Neural cell (in vitro differentiated cells): Measurements from ENCODE around the gene LETM1. TPM values are rescaled to one million over a fixed set of nuclear protein-coding genes. Genes with fewer than 3 reads are reported as not detected.

Experiments used
- H2AFZ ChIP-seq: fragments of 200-600, 300-800 bp; sonication (generic), shearing (Covaris generic); 2 replicates; pipeline ENCODE4 v1.6.0; 2014; ENCODE audit warnings: low read depth, mild to moderate bottlenecking, antibody characterized with exemption, low read length, moderate library complexity
- H3F3A ChIP-seq: fragments of 200-600 bp; shearing (Covaris generic); 2 replicates; pipeline ENCODE4 v1.6.1; 2016; ENCODE audit warnings: mild to moderate bottlenecking, moderate library complexity, mixed read lengths, antibody characterized with exemption, low read length; ENCODE audit not compliant: insufficient read depth, poor library complexity, severe bottlenecking
- H3K27ac ChIP-seq: fragments of 200-600, 300-800 bp; sonication (generic), shearing (Covaris generic); 2 replicates; pipeline ENCODE4 v1.5.1; 2014; ENCODE audit warnings: mild to moderate bottlenecking, low read length, moderate library complexity
- H3K27me3 ChIP-seq: fragments of 300-800, 200-600 bp; sonication (generic), shearing (Covaris generic); 2 replicates; pipeline ENCODE4 v1.6.0; 2014; ENCODE audit warnings: mild to moderate bottlenecking, low read depth, low read length, moderate library complexity; ENCODE audit not compliant: insufficient read depth
- H3K36me3 ChIP-seq: fragments of 300-800, 200-600 bp; sonication (generic), shearing (Covaris generic); 2 replicates; pipeline ENCODE4 v1.5.1; 2014; ENCODE audit warnings: mild to moderate bottlenecking, antibody characterized with exemption, low read length, moderate library complexity; ENCODE audit not compliant: insufficient read depth
- H3K4me2 ChIP-seq: fragments of 300-800, 200-600 bp; sonication (generic), shearing (Covaris generic); 2 replicates; pipeline ENCODE4 v1.6.0; 2014; ENCODE audit warnings: mild to moderate bottlenecking, low read length
- H3K4me3 ChIP-seq: fragments of 300-800, 200-600 bp; sonication (generic), shearing (Covaris generic); 2 replicates; pipeline ENCODE4 v1.5.1; 2014; ENCODE audit warnings: mild to moderate bottlenecking, low read length, moderate library complexity
- H3K79me2 ChIP-seq: fragments of 200-600 bp; shearing (Covaris generic); replicated peaks from 2 replicates; pipeline ENCODE4 v1.6.0; 2014; ENCODE audit warnings: mild to moderate bottlenecking, low read length, moderate library complexity; ENCODE audit not compliant: insufficient read depth
- H3K9ac ChIP-seq: fragments of 300-800, 200-600 bp; sonication (generic), shearing (Covaris generic); 2 replicates; pipeline ENCODE4 v1.6.1; 2016; ENCODE audit warnings: mild to moderate bottlenecking, low read length, mixed read lengths
- H3K9me2 ChIP-seq: fragments of 200-600 bp; shearing (Covaris generic); 2 replicates; pipeline ENCODE4 v1.6.1; 2016; ENCODE audit warnings: mild to moderate bottlenecking, low read length, mixed read lengths; ENCODE audit not compliant: insufficient read depth
- H3K9me3 ChIP-seq: fragments of 200-600, 300-800 bp; sonication (generic), shearing (Covaris generic); 2 replicates; pipeline ENCODE4 v1.6.1; 2016; ENCODE audit warnings: mild to moderate bottlenecking, mixed run types, low read length, moderate library complexity, mixed read lengths
- H4K20me1 ChIP-seq: fragments of 200-600 bp; shearing (Covaris generic); 2 replicates; pipeline ENCODE4 v1.6.1; 2016; ENCODE audit warnings: mild to moderate bottlenecking, mixed run types; ENCODE audit not compliant: insufficient read depth
- CTCF ChIP-seq: fragments of 450-650 bp; IDR thresholded peaks from 2 replicates; pipeline ENCODE4 v1.5.1; 2014; ENCODE audit warnings: antibody characterized with exemption, mild to moderate bottlenecking, moderate library complexity; ENCODE audit not compliant: poor library complexity, severe bottlenecking
- EP300 ChIP-seq: fragments of 450-650 bp; conservative IDR thresholded peaks from 2 replicates; pipeline ENCODE4 v1.6.1; 2014; ENCODE audit warnings: antibody characterized with exemption, mild to moderate bottlenecking, moderate library complexity; ENCODE audit not compliant: poor library complexity, severe bottlenecking
- EZH2 ChIP-seq: fragments of 200-600, 300-800 bp; shearing (Covaris generic), sonication (generic); IDR thresholded peaks from 2 replicates; pipeline ENCODE4 v1.6.1; 2014; ENCODE audit warnings: antibody characterized with exemption, low read length, borderline replicate concordance, mild to moderate bottlenecking; ENCODE audit not compliant: insufficient read depth, poor library complexity, severe bottlenecking
- MXI1 ChIP-seq: fragments of 450-650 bp; conservative IDR thresholded peaks from 2 replicates; pipeline ENCODE4 v1.6.1; 2014; ENCODE audit warnings: antibody characterized with exemption, mild to moderate bottlenecking; ENCODE audit not compliant: poor library complexity, severe bottlenecking
- POLR2AphosphoS5 ChIP-seq: IDR thresholded peaks from 2 replicates; pipeline ENCODE4 v1.6.1; 2012
- RAD21 ChIP-seq: fragments of 450-650 bp; conservative IDR thresholded peaks from 2 replicates; pipeline ENCODE4 v1.6.1; 2014; ENCODE audit warnings: antibody characterized with exemption, mild to moderate bottlenecking, moderate library complexity
- SMC3 ChIP-seq: fragments of 450-650 bp; conservative IDR thresholded peaks from 2 replicates; pipeline ENCODE4 v1.6.1; 2014; ENCODE audit warnings: antibody characterized with exemption, mild to moderate bottlenecking, moderate library complexity; ENCODE audit not compliant: poor library complexity
- TAF1 ChIP-seq: IDR thresholded peaks from 2 replicates; pipeline ENCODE4 v1.6.1; 2012; ENCODE audit warnings: low read depth
- polyA plus RNA-seq: library from polyadenylated mRNA; depleted of rRNA; stranded (reverse); fragments of >200 nt; gene quantifications from 2 replicates; pipeline ENCODE4 v1.2.3, GENCODE V29; 2014
- TF ChIP-seq, protein P1 (sequence below): IDR thresholded peaks from 2 replicates; pipeline ENCODE4 v1.6.1; 2012; ENCODE audit warnings: borderline replicate concordance

The LETM1 gene
- polyA plus RNA-seq, 1 donor from 2014 or later, result 38.9 TPM

DNA sequence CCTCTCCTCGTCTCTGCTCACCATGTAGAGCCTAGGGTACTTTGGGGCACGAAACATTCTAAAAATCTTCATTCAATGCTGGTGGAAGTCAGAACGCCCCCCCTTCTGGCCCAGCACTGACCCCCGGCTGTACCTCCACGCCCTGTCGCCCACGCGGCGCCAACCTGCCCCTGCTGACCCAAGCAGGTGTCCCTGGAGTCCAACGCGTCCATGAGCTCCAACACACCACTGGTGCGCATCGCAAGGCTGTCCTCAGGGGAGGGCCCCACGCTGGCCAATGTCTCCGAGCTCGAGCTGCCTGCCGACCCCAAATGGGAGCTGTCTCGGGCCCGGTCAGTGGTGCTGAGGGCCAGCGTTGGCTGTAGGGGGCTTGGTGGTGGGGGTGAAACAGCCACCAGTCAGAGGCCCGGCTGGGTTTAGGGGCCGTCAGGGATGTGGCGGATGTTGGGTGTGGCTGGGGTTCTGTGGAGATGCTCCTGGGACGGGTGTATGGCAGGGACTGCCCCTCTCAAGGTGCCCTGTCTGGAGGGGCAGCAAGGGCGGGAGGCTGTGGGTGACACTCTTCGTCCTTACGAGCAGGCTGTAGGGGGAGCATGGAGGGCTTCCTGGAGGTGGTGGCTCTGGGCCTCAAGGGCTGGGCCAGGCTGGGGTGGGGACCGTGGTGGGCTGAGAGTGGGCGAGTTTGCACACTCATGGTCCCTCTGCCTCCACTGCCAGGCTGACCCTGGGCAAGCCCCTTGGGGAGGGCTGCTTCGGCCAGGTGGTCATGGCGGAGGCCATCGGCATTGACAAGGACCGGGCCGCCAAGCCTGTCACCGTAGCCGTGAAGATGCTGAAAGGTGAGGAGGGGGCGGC is 51.1 kb downstream of the LETM1 start:
- no peaks in the 10 kb centered on the region for H3K79me2 ChIP-seq
- no peaks in the 10 kb centered on the region for H3K27me3 ChIP-seq
- no peaks in the 10 kb centered on the region for H4K20me1 ChIP-seq
- no peak overlapping the region for H3K4me2 ChIP-seq
- no peaks in the 10 kb centered on the region for H3K9me2 ChIP-seq
- no peaks in the 10 kb centered on the region for H3K36me3 ChIP-seq
- no peak overlapping the region for H3K9ac ChIP-seq
- no peaks in the 10 kb centered on the region for H3F3A ChIP-seq
- TF ChIP-seq MXI1, result no peak
- H3K4me3 ChIP-seq, result no peak overlapping the region
- H3K9me3 ChIP-seq, result no peaks in the 10 kb centered on the region
- no peak overlapping the region for H2AFZ ChIP-seq
- no peak overlapping the region for H3K27ac ChIP-seq

- no peak for TF ChIP-seq RAD21
- no peak for TF ChIP-seq POLR2AphosphoS5
- TF ChIP-seq EP300, result no peak
- TF ChIP-seq EZH2, result no peak
- TF ChIP-seq CTCF, result no peak
- TF ChIP-seq TAF1, result no peak
- no peak for TF ChIP-seq MXI1
- no peak for TF ChIP-seq SMC3
- TF ChIP-seq, protein P1, sequence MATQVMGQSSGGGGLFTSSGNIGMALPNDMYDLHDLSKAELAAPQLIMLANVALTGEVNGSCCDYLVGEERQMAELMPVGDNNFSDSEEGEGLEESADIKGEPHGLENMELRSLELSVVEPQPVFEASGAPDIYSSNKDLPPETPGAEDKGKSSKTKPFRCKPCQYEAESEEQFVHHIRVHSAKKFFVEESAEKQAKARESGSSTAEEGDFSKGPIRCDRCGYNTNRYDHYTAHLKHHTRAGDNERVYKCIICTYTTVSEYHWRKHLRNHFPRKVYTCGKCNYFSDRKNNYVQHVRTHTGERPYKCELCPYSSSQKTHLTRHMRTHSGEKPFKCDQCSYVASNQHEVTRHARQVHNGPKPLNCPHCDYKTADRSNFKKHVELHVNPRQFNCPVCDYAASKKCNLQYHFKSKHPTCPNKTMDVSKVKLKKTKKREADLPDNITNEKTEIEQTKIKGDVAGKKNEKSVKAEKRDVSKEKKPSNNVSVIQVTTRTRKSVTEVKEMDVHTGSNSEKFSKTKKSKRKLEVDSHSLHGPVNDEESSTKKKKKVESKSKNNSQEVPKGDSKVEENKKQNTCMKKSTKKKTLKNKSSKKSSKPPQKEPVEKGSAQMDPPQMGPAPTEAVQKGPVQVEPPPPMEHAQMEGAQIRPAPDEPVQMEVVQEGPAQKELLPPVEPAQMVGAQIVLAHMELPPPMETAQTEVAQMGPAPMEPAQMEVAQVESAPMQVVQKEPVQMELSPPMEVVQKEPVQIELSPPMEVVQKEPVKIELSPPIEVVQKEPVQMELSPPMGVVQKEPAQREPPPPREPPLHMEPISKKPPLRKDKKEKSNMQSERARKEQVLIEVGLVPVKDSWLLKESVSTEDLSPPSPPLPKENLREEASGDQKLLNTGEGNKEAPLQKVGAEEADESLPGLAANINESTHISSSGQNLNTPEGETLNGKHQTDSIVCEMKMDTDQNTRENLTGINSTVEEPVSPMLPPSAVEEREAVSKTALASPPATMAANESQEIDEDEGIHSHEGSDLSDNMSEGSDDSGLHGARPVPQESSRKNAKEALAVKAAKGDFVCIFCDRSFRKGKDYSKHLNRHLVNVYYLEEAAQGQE, result no peak
- Histone ChIP-seq H3K27ac (no peak overlapping the region), H3K4me2 (no peak overlapping the region), H3K79me2 (no peaks in the 10 kb centered on the region), H2AFZ (no peak overlapping the region), H3K27me3 (no peaks in the 10 kb centered on the region), H3K9me3 (no peaks in the 10 kb centered on the region), H3K4me3 (no peak overlapping the region), H3K9me2 (no peaks in the 10 kb centered on the region), H4K20me1 (no peaks in the 10 kb centered on the region), H3K36me3 (no peaks in the 10 kb centered on the region), H3F3A (no peaks in the 10 kb centered on the region), H3K9ac (no peak overlapping the region)
Observed at GRCh38 chr4:1803523-1804423, 52.2 kb downstream of the LETM1 start.
